Naive thymus-derived CD8-positive, alpha-beta T cell (primary cell): ENCODE results near the gene ASPHD2. TPM values are rescaled to one million over a fixed set of nuclear protein-coding genes. Genes with fewer than 3 reads are reported as not detected.

Experiments
- ATAC-seq, 2 donors: fragments of 150-1000 bp; cut with Tn5 transposase in 1 of 2; sonication (Bioruptor Pico), chemical (Tn5 transposase) in 1 of 2; 1 replicate in 1 of 2; 2 replicates in 1 of 2; pipeline ENCODE4 v1.10.0; 2021; ENCODE audit warnings: mild to moderate bottlenecking in 2 of 2, moderate library complexity in 2 of 2
- POLR2A ChIA-PET: fragments of 350-600 bp; sonication (Branson Sonifier 250); formaldehyde crosslinking; loops from one replicate; lab custom pipeline; 2021; ENCODE audit warnings: antibody characterized with exemption; lab: Charles Lee
- DNase-seq, 10 donors: peaks; one replicate each; pipeline versions ENCODE4 v3.0.0 to v3.0.0-alpha.2; 2020 to 2022
- H3K27ac Mint-ChIP-seq, 10 donors: one replicate each; pipeline ENCODE4 v1.8.0; 2020 to 2022; ENCODE audit warnings: mild to moderate bottlenecking in 10 of 10, mixed read lengths in 10 of 10, moderate library complexity in 4 of 10, inconsistent platforms in 1 of 10
- H3K27me3 Mint-ChIP-seq, 5 donors: one replicate each; pipeline ENCODE4 v1.8.0; 2021 to 2022; ENCODE audit warnings: mixed read lengths in 5 of 5
- H3K36me3 Mint-ChIP-seq, 3 donors: one replicate each; pipeline ENCODE4 v1.8.0; 2020 to 2022; ENCODE audit warnings: mixed read lengths in 3 of 3, mild to moderate bottlenecking in 2 of 3, inconsistent platforms in 1 of 3
- H3K4me1 Mint-ChIP-seq, 4 donors: one replicate each; pipeline ENCODE4 v1.8.0; 2021 to 2022; ENCODE audit warnings: mixed read lengths in 4 of 4
- H3K4me3 Mint-ChIP-seq, 10 donors: one replicate each; pipeline ENCODE4 v1.8.0; 2020 to 2022; ENCODE audit warnings: mild to moderate bottlenecking in 10 of 10, mixed read lengths in 10 of 10, moderate library complexity in 6 of 10, inconsistent platforms in 1 of 10
- H3K9me3 Mint-ChIP-seq, 9 donors: one replicate each; pipeline ENCODE4 v1.8.0; 2020 to 2022; ENCODE audit warnings: mixed read lengths in 9 of 9, mild to moderate bottlenecking in 3 of 9, inconsistent platforms in 1 of 9, moderate library complexity in 1 of 9
- polyA plus RNA-seq, 3 donors: library from polyadenylated mRNA; unstranded; fragments of 300-500 nt; fragmentation: Illumina TruSeq; gene quantifications; one replicate each; pipeline ENCODE4 v1.2.3, GENCODE V29; 2021
- total RNA-seq, 8 experiments: library from RNA in 2 of 8; stranded (reverse) in 2 of 8; gene quantifications; one replicate each; pipeline ENCODE4 v1.2.3 and lab custom pipeline; 2021 to 2026

ASPHD2 gene, protein sequence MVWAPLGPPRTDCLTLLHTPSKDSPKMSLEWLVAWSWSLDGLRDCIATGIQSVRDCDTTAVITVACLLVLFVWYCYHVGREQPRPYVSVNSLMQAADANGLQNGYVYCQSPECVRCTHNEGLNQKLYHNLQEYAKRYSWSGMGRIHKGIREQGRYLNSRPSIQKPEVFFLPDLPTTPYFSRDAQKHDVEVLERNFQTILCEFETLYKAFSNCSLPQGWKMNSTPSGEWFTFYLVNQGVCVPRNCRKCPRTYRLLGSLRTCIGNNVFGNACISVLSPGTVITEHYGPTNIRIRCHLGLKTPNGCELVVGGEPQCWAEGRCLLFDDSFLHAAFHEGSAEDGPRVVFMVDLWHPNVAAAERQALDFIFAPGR
- total RNA-seq, result 1 to 10 TPM; 2.9 to 3.5 TPM
- polyA plus RNA-seq, result 1 to 10 TPM; 2.3 to 3.1 (median 2.5) TPM
- 0.49 to 16.2 (median 7.2) reads per million in 6 experiments for total RNA-seq (lab: John Stamatoyannopoulos, UW)

DNA sequence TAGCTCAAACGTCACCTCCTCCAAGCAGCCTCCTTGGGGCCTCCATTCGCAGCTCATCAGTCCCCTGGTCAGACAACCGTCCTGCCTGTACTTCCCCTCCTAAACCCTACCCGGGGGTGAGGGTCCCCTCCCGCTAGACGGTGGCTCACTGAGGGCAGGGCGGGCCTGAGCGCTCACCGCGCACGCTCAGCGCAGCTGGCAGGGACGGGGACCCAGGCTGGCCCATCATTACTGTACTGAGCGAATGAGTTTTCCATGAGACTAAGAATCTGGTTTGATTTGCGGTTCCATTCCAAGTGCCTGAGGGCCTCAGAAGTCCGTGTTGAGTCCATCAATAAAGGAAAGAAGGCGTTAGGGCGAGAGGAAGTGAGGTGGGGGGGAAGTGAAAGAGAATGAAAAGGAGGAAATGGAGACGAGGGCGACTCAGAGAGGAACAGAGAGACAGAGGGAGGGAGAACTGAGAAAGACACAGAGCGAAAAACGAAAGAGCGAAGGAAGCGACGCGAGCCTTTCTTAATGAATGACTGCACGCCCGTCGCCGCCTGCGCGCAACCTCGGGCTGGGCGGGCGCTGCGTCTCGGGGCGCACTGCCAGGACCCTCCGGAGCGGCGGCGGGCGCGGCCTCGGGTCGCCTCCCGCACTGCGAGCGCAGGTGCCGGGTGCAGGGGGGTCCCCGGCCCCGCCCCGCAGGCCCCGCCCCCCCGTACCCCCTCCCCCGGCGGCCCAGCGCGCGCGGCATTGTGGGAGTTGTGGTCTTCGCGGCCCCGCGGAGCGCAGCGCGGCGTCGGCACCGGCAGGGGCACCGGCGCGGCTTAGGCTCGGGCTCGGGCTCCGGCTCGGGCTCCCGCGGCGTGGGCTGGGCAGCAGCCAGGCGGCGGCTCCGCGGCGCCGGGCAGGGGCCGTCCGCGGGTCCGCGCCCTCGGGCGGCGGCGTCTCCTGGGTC is at the start of gene ASPHD2:
ASPHD2 (plus strand) TSS at position 746 of the 943 bp plus-strand sequence. CDS start 4,356 bp downstream, outside the sequence.
- H3K9me3 Mint-ChIP-seq, result peaks cover 0 to 5% (median 0%) of the 10 kb centered on the region in 9 donors
- H3K27ac Mint-ChIP-seq, result peak within 1 kb of the TSS; percentile 98 to 100 (median 98)
- ATAC-seq (peak; percentile 90 to 91), DNase-seq (peak; percentile 72 to 88 (median 84))
- H3K4me1 Mint-ChIP-seq, result peaks cover 10 to 49% (median 31%) of the 10 kb centered on the region in 4 donors
- POLR2A ChIA-PET, result interaction anchor here (0.5 to 3.8 kb wide), 6 partner anchors 8 to 60 kb away, joined by 3 to 28 read pairs (median 3); partner anchors contain the start of genes HPS4 and SRRD
- H3K27me3 Mint-ChIP-seq, result peaks cover 0 to 2% (median 0%) of the 10 kb centered on the region in 5 donors
- peak within 1 kb of the TSS; percentile 89 to 100 (median 96) for H3K4me3 Mint-ChIP-seq
- H3K36me3 Mint-ChIP-seq, result peaks cover 0 to 2% (median 0%) of the 10 kb centered on the region in 3 donors

DNA sequence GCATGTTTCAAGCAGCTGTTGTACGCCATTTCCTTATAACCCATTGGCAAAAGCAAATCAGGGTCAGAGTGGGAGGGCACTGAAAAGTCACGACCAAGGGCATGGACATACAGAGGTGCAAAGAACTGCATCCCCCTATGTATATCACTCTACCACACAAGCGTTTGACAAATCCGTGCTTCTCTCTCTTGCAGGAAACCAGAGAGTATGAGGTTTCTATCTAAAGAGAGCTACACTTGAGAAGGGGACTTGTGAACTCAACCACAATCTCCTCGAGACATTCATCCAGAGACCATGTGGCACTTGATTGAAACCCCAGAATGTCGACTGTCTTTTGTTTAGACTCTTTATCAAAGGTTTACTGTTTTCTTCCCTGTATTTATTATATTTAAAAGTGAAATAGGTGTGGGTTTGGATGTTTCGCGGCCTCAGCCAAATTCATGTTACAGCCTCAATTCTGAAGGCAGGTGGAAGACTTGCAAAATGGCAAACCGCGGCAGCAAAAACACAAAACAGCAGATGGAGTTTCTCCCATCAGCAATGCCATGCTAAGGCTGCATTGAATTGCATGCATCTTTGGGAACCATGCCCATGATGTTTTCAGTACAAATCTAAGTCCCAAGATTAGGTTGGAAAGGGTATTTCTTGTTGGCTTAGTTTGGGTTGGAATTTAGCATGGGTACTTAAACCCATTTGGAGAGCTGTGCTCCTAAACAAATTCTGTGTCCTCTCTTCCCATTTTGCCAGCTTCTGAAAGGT is 48.8 kb upstream of the ASPHD2 start:
- Mint-ChIP-seq H3K27me3 (peaks cover 19 to 55% (median 20%) of the 10 kb centered on the region in 5 donors), H3K9me3 (peaks cover 0 to 7% (median under 1%) of the 10 kb centered on the region in 9 donors), H3K27ac (peak overlapping the region in 1 of 10 donors; percentile 1), H3K4me3 (no peak overlapping the region), H3K4me1 (peaks cover 6 to 11% (median 6%) of the 10 kb centered on the region in 4 donors), H3K36me3 (peaks cover 0 to 7% (median 6%) of the 10 kb centered on the region in 3 donors)
- DNase-seq (no peak), ATAC-seq (no peak)
- POLR2A ChIA-PET, result no interaction called here

DNA sequence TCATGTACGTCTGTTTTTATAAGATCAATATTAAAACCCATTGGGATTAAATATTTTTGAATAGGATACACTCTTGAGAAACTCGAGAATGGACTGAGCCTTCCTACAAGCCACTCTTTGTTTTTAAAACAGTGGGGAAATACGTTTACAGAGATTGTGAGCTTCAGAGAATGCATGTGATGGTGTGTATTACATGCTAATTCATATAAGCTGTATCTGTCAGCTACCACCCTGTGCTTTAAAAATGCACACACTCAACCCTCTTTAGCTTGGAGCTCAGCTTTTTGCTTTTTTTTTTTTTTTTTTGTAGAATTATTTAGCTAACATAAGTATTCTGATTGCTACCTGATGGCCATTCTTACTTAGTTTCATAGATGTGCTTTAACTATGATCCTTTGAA is 46.3 kb upstream of the ASPHD2 start:
- ATAC-seq (no peak), DNase-seq (no peak)
- peaks cover 0 to 7% (median 2%) of the 10 kb centered on the region in 9 donors for H3K9me3 Mint-ChIP-seq
- H3K4me1 Mint-ChIP-seq, result peaks cover 0 to under 1% (median under 1%) of the 10 kb centered on the region in 4 donors
- H3K27me3 Mint-ChIP-seq, result peaks cover 16 to 33% (median 20%) of the 10 kb centered on the region in 5 donors
- no peak overlapping the region for H3K4me3 Mint-ChIP-seq
- POLR2A ChIA-PET, result no interaction called here
- H3K27ac Mint-ChIP-seq, result no peak overlapping the region
- H3K36me3 Mint-ChIP-seq, result peaks cover 0 to 8% (median 7%) of the 10 kb centered on the region in 3 donors

DNA sequence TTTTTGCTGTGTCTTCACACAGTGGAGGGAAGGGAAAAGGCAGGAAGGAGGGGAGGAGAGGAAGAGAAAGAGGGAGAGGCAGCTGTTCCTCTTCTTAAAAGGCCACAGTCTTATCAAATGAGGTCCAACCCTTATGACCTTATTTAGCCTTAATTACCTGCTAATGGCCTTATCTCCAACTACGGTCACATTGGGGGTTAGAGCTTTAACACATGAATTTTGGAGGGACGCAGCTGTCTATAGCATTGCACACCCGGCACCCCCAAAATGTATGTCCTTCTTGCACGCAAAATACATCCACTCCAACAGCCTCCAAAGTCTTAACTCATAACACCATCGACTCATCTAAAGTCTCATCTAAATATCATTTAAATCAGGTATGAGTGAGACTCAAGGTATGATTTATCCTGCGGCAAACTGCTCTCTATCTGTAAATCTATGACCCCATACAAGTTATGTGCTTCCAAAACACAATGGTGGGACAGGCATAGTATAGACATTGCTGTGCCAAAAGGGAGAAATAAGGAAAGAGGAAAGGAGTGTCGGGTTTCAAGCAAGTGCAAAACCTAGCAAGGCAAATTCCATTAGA is 45.0 kb upstream of the ASPHD2 start:
- POLR2A ChIA-PET, result no interaction called here
- Mint-ChIP-seq H3K4me1 (no peaks in the 10 kb centered on the region), H3K27ac (no peak overlapping the region), H3K36me3 (peaks cover 0 to 8% (median 7%) of the 10 kb centered on the region in 3 donors), H3K27me3 (peaks cover 20 to 32% (median 22%) of the 10 kb centered on the region in 5 donors), H3K4me3 (no peak overlapping the region), H3K9me3 (peaks cover 0 to 2% (median 0%) of the 10 kb centered on the region in 9 donors)
- DNase-seq (no peak), ATAC-seq (no peak)

DNA sequence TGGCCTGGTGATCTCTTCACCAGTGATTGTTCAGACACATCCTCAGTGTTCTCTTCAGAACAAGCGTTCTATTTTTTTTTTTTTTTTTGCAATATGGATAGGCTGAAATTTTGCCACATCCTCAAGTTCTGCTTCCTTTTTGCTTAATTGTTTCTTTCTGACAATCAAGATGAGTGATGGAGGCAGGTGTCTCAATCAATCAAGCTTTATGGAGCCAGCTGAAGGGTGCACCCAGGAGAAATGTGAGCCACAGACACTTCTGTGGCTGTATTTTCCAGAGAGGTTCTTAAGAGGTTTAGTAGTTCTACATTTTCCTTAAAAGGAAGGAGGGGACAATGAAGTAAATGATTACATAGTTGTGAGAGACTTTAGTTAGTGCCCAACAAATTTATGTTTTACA is 43.9 kb upstream of the ASPHD2 start:
- peaks cover 17 to 28% (median 22%) of the 10 kb centered on the region in 5 donors for H3K27me3 Mint-ChIP-seq
- ATAC-seq (no peak), DNase-seq (no peak)
- POLR2A ChIA-PET, result no interaction called here
- no peak overlapping the region for H3K27ac Mint-ChIP-seq
- no peaks in the 10 kb centered on the region for H3K4me1 Mint-ChIP-seq
- peaks cover 0 to 2% (median 0%) of the 10 kb centered on the region in 3 donors for H3K36me3 Mint-ChIP-seq
- no peak overlapping the region for H3K4me3 Mint-ChIP-seq
- H3K9me3 Mint-ChIP-seq, result peaks cover 0 to 2% (median 0%) of the 10 kb centered on the region in 9 donors

DNA sequence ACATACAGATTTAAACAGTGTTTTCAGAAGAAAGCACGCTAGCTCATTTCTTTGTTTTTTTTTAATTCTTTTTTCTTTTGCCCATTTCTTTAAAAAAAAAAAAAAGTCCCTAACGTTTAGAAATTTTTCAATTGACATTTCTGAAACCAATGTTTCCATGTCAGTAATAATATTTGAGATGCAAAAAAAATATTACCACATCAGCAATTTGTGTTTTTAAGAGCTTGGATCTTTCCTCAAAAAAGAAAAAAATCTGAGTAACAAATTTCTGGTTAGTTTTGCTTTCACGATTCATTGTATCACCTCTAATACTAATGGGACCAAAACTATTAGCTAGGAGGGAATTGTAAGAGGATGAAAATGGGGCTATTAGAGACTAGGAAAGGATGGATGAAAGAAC is 39.9 kb upstream of the ASPHD2 start:
- Mint-ChIP-seq H3K36me3 (peaks cover 0 to 2% (median 0%) of the 10 kb centered on the region in 3 donors), H3K4me1 (no peaks in the 10 kb centered on the region), H3K4me3 (no peak overlapping the region), H3K9me3 (peaks cover 0 to 2% (median 0%) of the 10 kb centered on the region in 9 donors), H3K27me3 (peaks cover 9 to 32% (median 17%) of the 10 kb centered on the region in 5 donors), H3K27ac (no peak overlapping the region)
- DNase-seq, result no peak
- POLR2A ChIA-PET, result no interaction called here
- ATAC-seq, result no peak

DNA sequence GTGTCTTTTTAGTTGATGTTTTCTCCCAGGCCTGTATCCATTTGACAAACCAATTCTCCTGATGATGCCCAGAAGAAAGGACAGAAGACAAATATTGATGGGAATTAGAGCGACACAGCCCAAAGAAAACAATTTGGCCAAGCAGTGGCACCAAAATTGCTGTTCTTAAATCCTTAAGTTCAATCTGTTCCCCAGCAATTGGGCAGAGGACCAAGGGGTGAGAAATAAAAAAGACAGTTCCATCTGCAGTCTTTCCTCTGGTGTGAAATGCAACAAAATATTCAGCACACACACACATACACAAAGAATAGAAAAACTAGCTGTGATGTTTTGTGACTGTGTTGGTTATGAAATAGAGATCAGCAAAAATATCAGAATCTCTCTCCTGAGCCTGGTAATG is 38.0 kb upstream of the ASPHD2 start:
- ATAC-seq (no peak), DNase-seq (no peak)
- peaks cover 0 to 26% (median 17%) of the 10 kb centered on the region in 5 donors for H3K27me3 Mint-ChIP-seq
- peaks cover 0 to 2% (median 0%) of the 10 kb centered on the region in 3 donors for H3K36me3 Mint-ChIP-seq
- no peak overlapping the region for H3K27ac Mint-ChIP-seq
- H3K4me3 Mint-ChIP-seq, result no peak overlapping the region
- H3K4me1 Mint-ChIP-seq, result no peaks in the 10 kb centered on the region
- POLR2A ChIA-PET, result no interaction called here
- peaks cover 0 to under 1% (median 0%) of the 10 kb centered on the region in 9 donors for H3K9me3 Mint-ChIP-seq

DNA sequence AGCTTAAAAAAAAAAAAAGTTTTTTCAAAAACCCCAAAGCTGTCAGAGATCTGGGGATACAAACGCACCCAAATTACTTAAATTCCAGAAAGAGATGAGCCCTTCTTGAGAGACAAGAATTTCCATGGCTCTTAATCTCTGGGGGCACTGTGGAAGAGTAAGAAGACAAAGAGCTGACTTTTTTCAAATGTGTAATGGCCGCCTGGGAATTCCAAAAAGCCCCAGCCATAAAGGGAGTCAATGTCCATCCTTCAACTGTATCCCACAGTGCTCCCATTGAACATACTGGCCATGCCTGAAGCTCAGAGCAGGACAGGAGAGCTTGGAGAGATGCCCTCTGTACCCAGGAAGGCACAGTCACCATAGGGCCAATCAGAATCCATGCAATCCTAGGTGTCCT is 37.4 kb upstream of the ASPHD2 start:
- Mint-ChIP-seq H3K27ac (no peak overlapping the region), H3K27me3 (peaks cover 0 to 24% (median 17%) of the 10 kb centered on the region in 5 donors), H3K4me3 (no peak overlapping the region), H3K4me1 (no peaks in the 10 kb centered on the region), H3K9me3 (no peaks in the 10 kb centered on the region), H3K36me3 (no peaks in the 10 kb centered on the region)
- DNase-seq, result no peak
- POLR2A ChIA-PET, result no interaction called here
- no peak for ATAC-seq

DNA sequence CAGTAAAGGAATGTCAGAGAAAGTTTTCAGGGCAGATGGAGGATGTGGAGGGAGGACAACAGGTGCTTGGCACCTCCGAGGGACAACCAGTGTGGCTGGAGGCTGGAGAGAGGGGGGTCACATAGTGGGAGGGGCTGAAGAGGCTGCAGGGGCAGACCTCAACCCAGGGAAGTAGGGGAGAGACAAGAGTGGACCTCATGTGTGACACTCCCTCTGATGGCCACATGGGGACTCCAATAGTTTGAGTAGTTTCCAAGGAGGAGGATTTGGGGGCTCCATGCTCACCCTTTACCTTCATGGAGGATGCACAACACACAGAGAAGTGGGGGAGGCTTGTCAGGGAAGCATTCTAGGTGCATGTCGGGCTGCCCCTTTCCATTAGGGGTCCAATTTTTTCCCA is 35.1 kb upstream of the ASPHD2 start:
- ATAC-seq (no peak), DNase-seq (no peak)
- no peaks in the 10 kb centered on the region for H3K36me3 Mint-ChIP-seq
- POLR2A ChIA-PET, result no interaction called here
- no peaks in the 10 kb centered on the region for H3K9me3 Mint-ChIP-seq
- peaks cover 0 to 12% (median 4%) of the 10 kb centered on the region in 5 donors for H3K27me3 Mint-ChIP-seq
- no peak overlapping the region for H3K27ac Mint-ChIP-seq
- no peak overlapping the region for H3K4me3 Mint-ChIP-seq
- H3K4me1 Mint-ChIP-seq, result no peaks in the 10 kb centered on the region

DNA sequence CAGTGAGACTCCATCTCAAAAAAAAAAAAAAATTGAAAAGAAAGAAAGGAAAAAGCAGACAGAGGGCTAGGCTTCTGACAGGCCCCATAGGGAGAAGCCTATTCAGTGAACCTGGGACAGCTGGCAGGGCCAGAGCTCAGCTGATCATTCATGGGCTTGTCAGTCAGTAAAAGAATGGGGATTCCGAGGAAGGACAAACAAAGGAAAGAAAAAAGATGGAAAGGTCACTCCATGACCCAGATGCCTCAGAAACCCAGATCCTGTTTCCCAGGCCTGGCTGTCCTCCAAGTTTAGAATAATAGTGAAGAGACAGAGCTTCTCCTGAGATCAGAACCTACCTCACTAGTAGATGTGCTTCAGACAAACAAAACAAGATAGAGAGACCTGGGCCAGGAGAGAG is 34.3 kb upstream of the ASPHD2 start:
- DNase-seq (no peak), ATAC-seq (no peak)
- Mint-ChIP-seq H3K9me3 (no peaks in the 10 kb centered on the region), H3K4me3 (no peak overlapping the region), H3K27me3 (peaks cover 0 to 10% (median 4%) of the 10 kb centered on the region in 5 donors), H3K27ac (no peak overlapping the region), H3K4me1 (no peaks in the 10 kb centered on the region), H3K36me3 (no peaks in the 10 kb centered on the region)
- POLR2A ChIA-PET, result no interaction called here

DNA sequence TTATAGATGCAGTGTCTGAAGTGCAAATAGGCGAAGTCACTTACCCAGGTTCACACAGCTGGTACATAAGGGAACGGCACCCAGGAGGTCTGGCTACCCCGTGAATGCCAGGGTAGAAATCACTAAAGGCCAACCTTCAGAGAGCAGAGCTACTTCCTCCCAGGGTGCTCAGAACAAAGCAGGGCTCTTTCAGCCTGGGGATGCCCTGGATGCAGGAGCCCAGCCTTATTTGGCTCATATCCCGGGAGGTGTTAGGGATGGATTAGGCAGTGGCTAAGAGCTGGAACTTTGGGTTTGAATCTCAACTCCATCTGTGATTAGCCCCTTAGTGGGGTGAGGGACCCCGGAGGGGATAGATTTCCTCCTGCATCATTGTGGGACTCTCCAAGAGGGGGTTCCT is 33.1 kb upstream of the ASPHD2 start:
- H3K36me3 Mint-ChIP-seq, result no peaks in the 10 kb centered on the region
- ATAC-seq, result no peak
- POLR2A ChIA-PET, result no interaction called here
- no peak overlapping the region for H3K4me3 Mint-ChIP-seq
- DNase-seq, result no peak
- peaks cover 0 to 6% (median 4%) of the 10 kb centered on the region in 5 donors for H3K27me3 Mint-ChIP-seq
- no peaks in the 10 kb centered on the region for H3K4me1 Mint-ChIP-seq
- no peaks in the 10 kb centered on the region for H3K9me3 Mint-ChIP-seq
- peak overlapping the region in 1 of 10 donors; percentile 39 for H3K27ac Mint-ChIP-seq
